Keratinocyte (primary cell): ENCODE results near the gene ABHD12B. TPM values are rescaled to one million over a fixed set of nuclear protein-coding genes. Genes with fewer than 3 reads are reported as not detected.
"Not testable (repeated sequence)": the region's sequence is repeated elsewhere in the genome, so short reads cannot be mapped to it uniquely, and the experiment has no call there.

Experiments used
- DNase-seq: peaks from one replicate; pipeline ENCODE4 v3.0.0-alpha.2; 2011; ENCODE audit warnings: low read depth, missing footprints, low spot score
- FAIRE-seq: peaks from 2 replicates; lab custom pipeline; 2011; peaks lifted over from hg19 to GRCh38; lab: Jason Lieb, UNC
- H2AFZ ChIP-seq: 2 replicates; pipeline ENCODE4 v1.6.0; 2012; ENCODE audit warnings: low read length, control low read depth, inconsistent platforms; ENCODE audit not compliant: control insufficient read depth
- H3K27ac ChIP-seq: 2 replicates; pipeline ENCODE4 v1.5.1; 2011; ENCODE audit warnings: low read length; ENCODE audit not compliant: control insufficient read depth, insufficient read depth
- H3K27me3 ChIP-seq: 3 replicates; pipeline ENCODE4 v1.6.0; 2011; ENCODE audit warnings: low read length; ENCODE audit not compliant: control insufficient read depth, insufficient read depth; ENCODE audit errors: extremely low read depth
- H3K36me3 ChIP-seq, 2 experiments: 2 replicates in 1 of 2; 3 replicates in 1 of 2; pipeline ENCODE4 v1.5.1; 2011; ENCODE audit warnings: low read length in 2 of 2, mild to moderate bottlenecking in 1 of 2; ENCODE audit not compliant: control insufficient read depth in 2 of 2, insufficient read depth in 2 of 2; ENCODE audit errors: extremely low read depth in 1 of 2
- H3K4me1 ChIP-seq: 3 replicates; pipeline ENCODE4 v1.5.1; 2011; ENCODE audit warnings: low read length; ENCODE audit not compliant: control insufficient read depth, insufficient read depth; ENCODE audit errors: extremely low read depth
- H3K4me2 ChIP-seq: 3 replicates; pipeline ENCODE4 v1.6.0; 2011; ENCODE audit warnings: low read depth, low read length; ENCODE audit not compliant: control insufficient read depth, insufficient read depth; ENCODE audit errors: extremely low read depth
- H3K4me3 ChIP-seq, 3 experiments: fragments of 200-600 bp in 1 of 3; sonication (generic) in 1 of 3; 2 replicates in 2 of 3; 3 replicates in 1 of 3; pipeline ENCODE4 v1.5.1; 2011 to 2016; ENCODE audit warnings: low read length in 3 of 3, mild to moderate bottlenecking in 3 of 3, control low read depth in 2 of 3, inconsistent platforms in 1 of 3, low read depth in 1 of 3, mixed read lengths in 1 of 3, mixed run types in 1 of 3, moderate library complexity in 1 of 3; ENCODE audit not compliant: control insufficient read depth in 2 of 3, insufficient read depth in 2 of 3; ENCODE audit errors: extremely low read depth in 1 of 3
- H3K79me2 ChIP-seq: 2 replicates; pipeline ENCODE4 v1.6.0; 2012; ENCODE audit warnings: low read length; ENCODE audit not compliant: control insufficient read depth, insufficient read depth
- H3K9ac ChIP-seq: 3 replicates; pipeline ENCODE4 v1.6.0; 2011; ENCODE audit warnings: low read length; ENCODE audit not compliant: control insufficient read depth, insufficient read depth; ENCODE audit errors: extremely low read depth
- H3K9me1 ChIP-seq: 3 replicates; pipeline ENCODE4 v1.6.0; 2011; ENCODE audit warnings: low read length; ENCODE audit not compliant: control insufficient read depth, insufficient read depth; ENCODE audit errors: extremely low read depth
- H3K9me3 ChIP-seq: 2 replicates; pipeline ENCODE4 v1.5.1; 2012; ENCODE audit warnings: low read depth, low read length; ENCODE audit not compliant: control insufficient read depth
- H4K20me1 ChIP-seq: 3 replicates; pipeline ENCODE4 v1.6.0; 2011; ENCODE audit warnings: low read length; ENCODE audit not compliant: control insufficient read depth, insufficient read depth; ENCODE audit errors: extremely low read depth
- CTCF ChIP-seq, 3 experiments: IDR thresholded peaks in 1 of 3; conservative IDR thresholded peaks in 1 of 3; optimal IDR thresholded peaks in 1 of 3; 2 replicates in 2 of 3; 3 replicates in 1 of 3; pipeline versions ENCODE3 to v1.5.1; 2011; ENCODE audit warnings: low read length in 3 of 3, mild to moderate bottlenecking in 3 of 3, moderate library complexity in 2 of 3, control low read depth in 1 of 3, inconsistent platforms in 1 of 3; ENCODE audit not compliant: insufficient read depth in 2 of 3; ENCODE audit errors: extremely low read depth in 1 of 3
- dilution Hi-C: fragments of 300-500 bp; cut with MboI; formaldehyde crosslinking; loops from one replicate; pipeline ENCODE4 v1.7.0; 2020; ENCODE audit warnings: low sequenced_read_pairs; ENCODE audit not compliant: extremely low pct_ligation_motif_present
- polyA plus RNA-seq, 5 experiments: library from polyadenylated mRNA; depleted of rRNA in 3 of 5; stranded (reverse) in 3 of 5; stranded (forward) in 1 of 5; unstranded in 1 of 5; fragments of >200 nt; gene quantifications; 1 replicate in 1 of 5; 2 replicates in 3 of 5; 3 replicates in 1 of 5; pipeline versions ENCODE4 v1.2.1 to v1.2.3, GENCODE V29; 2011 to 2012; ENCODE audit warnings: missing spikeins in 2 of 5, low read depth in 1 of 5, low replicate concordance in 1 of 5

Gene ABHD12B
- polyA plus RNA-seq, 1 donor (not counting 4 experiments of a cell fraction or from before 2014, with no cell fraction given), result not detected

- peaks cover 8% of the 10 kb centered on the region for H3K4me1 ChIP-seq
- TF ChIP-seq CTCF (optimal IDR thresholded peaks at IDR 0.05 in 1 of 3, IDR thresholded peaks at IDR 0.05 in 1 of 3, conservative IDR thresholded peaks at IDR 0.05 in 1 of 3; ENCODE audit: extremely low read depth in 1 of 3, insufficient read depth in 2 of 3, low read length in 3 of 3), result no peak
- H3K4me3 ChIP-seq, result no peak overlapping the region
- H3K79me2 ChIP-seq, result no peaks in the 10 kb centered on the region
- H3K27ac ChIP-seq, result no peak overlapping the region
- FAIRE-seq, result no peak
- H2AFZ ChIP-seq, result no peak overlapping the region
- no peaks in the 10 kb centered on the region for H3K9me1 ChIP-seq
- no peaks in the 10 kb centered on the region for H4K20me1 ChIP-seq
- H3K36me3 ChIP-seq, result peaks cover 0 to 1% of the 10 kb centered on the region in 2 experiments
- dilution Hi-C loops, result no loop called here
- H3K27me3 ChIP-seq, result no peaks in the 10 kb centered on the region
- no peaks in the 10 kb centered on the region for H3K9me3 ChIP-seq
- H3K4me2 ChIP-seq, result no peak overlapping the region
- no peak for DNase-seq
- H3K9ac ChIP-seq, result no peak overlapping the region
Measured at GRCh38 chr14:50892255-50892654, 20.4 kb downstream of the ABHD12B start.

GRCh38 chr14:50896421-50896820 lies 24.6 kb downstream of the ABHD12B start:
- dilution Hi-C loops, FAIRE-seq, H3K27me3 ChIP-seq, H2AFZ ChIP-seq, H3K4me2 ChIP-seq, H3K36me3 ChIP-seq, H3K4me3 ChIP-seq, H4K20me1 ChIP-seq, DNase-seq, H3K9me1 ChIP-seq, H3K9me3 ChIP-seq, H3K79me2 ChIP-seq: not testable (repeated sequence)
- Histone ChIP-seq H3K4me1 (peaks cover 18% of the 10 kb centered on the region), H3K27ac (peak overlapping the region; percentile 92), H3K9ac (peak overlapping the region; percentile 55)

- H3K79me2 ChIP-seq, dilution Hi-C loops, H3K4me3 ChIP-seq, H2AFZ ChIP-seq, H3K9me3 ChIP-seq, H3K27me3 ChIP-seq, H3K4me2 ChIP-seq, H4K20me1 ChIP-seq, H3K9me1 ChIP-seq, FAIRE-seq, H3K36me3 ChIP-seq: not testable (repeated sequence)
- Histone ChIP-seq H3K9ac (peak overlapping the region; percentile 55), H3K27ac (peak overlapping the region; percentile 92), H3K4me1 (peaks cover 18% of the 10 kb centered on the region)
- DNase-seq, result peak; percentile 46
Measured at GRCh38 chr14:50897005-50897404, 25.2 kb downstream of the ABHD12B start.
